GM18498 (cell line): ENCODE measurements around the gene TET3.

ENCODE experiments used
- ATAC-seq: cut with Tn5 transposase; IDR thresholded peaks from one replicate; pipeline ENCODE4 v1.9.1; 2021; ENCODE audit warnings: mild to moderate bottlenecking, moderate library complexity; ENCODE audit not compliant: unreplicated experiment

The TET3 gene

GRCh38 chr2:73985308-73986084, 786 bp downstream of the TET3 start:
- ATAC-seq = peak; percentile 45

GRCh38 chr2:73986085-73986681, 1.5 kb downstream of the TET3 start:
- no peak for ATAC-seq

- ATAC-seq = no peak
These were observed 2.6 kb downstream of the TET3 start for GRCh38 chr2:73987109-73987947.

- no peak for ATAC-seq
These were observed 3.4 kb downstream of the TET3 start for GRCh38 chr2:73987948-73988700.

- ATAC-seq = no peak
These were observed 5.3 kb downstream of the TET3 start for GRCh38 chr2:73989972-73990371.

- no peak for ATAC-seq
These were observed 5.8 kb downstream of the TET3 start for GRCh38 chr2:73990531-73990930.

GRCh38 chr2:73992036-73992435, 7.3 kb downstream of the TET3 start:
- no peak for ATAC-seq

- no peak for ATAC-seq
These were observed 8.7 kb downstream of the TET3 start for GRCh38 chr2:73993376-73993775.

GRCh38 chr2:73993778-73994177, 9.1 kb downstream of the TET3 start:
- ATAC-seq = no peak

GRCh38 chr2:73994178-73994831, 9.6 kb downstream of the TET3 start:
- no peak for ATAC-seq

- no peak for ATAC-seq
These were observed 11.1 kb downstream of the TET3 start for GRCh38 chr2:73995810-73996209.

GRCh38 chr2:73997813-73998212, 13.1 kb downstream of the TET3 start:
- no peak for ATAC-seq

- no peak for ATAC-seq
These were observed 13.7 kb downstream of the TET3 start for GRCh38 chr2:73998451-73998850.

GRCh38 chr2:73998933-73999332, 14.2 kb downstream of the TET3 start:
- no peak for ATAC-seq

- no peak for ATAC-seq
These were observed 15.3 kb downstream of the TET3 start for GRCh38 chr2:73999881-74000597.

- no peak for ATAC-seq
These were observed 16.0 kb downstream of the TET3 start for GRCh38 chr2:74000666-74001065.

- no peak for ATAC-seq
These were observed 16.4 kb downstream of the TET3 start for GRCh38 chr2:74001121-74001520.

- ATAC-seq = peak; percentile 50
These were observed 17.2 kb downstream of the TET3 start for GRCh38 chr2:74001781-74002504.
